ES-I3 (cell line): Measurements from ENCODE around the gene ASAP2.

Experiments used
- H3K36me3 ChIP-seq: 2 replicates; pipeline ENCODE4 v1.6.1; 2013; ENCODE audit warnings: mild to moderate bottlenecking, low read length, control low read depth, moderate library complexity; ENCODE audit not compliant: insufficient read depth
- H3K4me1 ChIP-seq: 2 replicates; pipeline ENCODE4 v1.6.1; 2013; ENCODE audit warnings: mild to moderate bottlenecking, control low read depth, low read length; ENCODE audit not compliant: insufficient read depth
- H3K9ac ChIP-seq: 2 replicates; pipeline ENCODE4 v1.6.1; 2013; ENCODE audit warnings: low read depth, mild to moderate bottlenecking, low read length, moderate library complexity
- H3K9me3 ChIP-seq: 2 replicates; pipeline ENCODE4 v1.6.1; 2013; ENCODE audit warnings: mild to moderate bottlenecking, low read length, moderate library complexity; ENCODE audit not compliant: control insufficient read depth, insufficient read depth

Gene ASAP2

GRCh38 chr2:9298583-9298982 is 92.0 kb downstream of the ASAP2 start:
- Histone ChIP-seq H3K4me1 (peaks cover 3% of the 10 kb centered on the region; the same call in 1 of the 2 replicates), H3K9ac (no peak overlapping the region), H3K36me3 (no peaks in the 10 kb centered on the region)

GRCh38 chr2:9299161-9300100 is 92.8 kb downstream of the ASAP2 start:
- Histone ChIP-seq H3K9me3 (no peaks in the 10 kb centered on the region), H3K4me1 (peaks cover 3% of the 10 kb centered on the region; the same call in 1 of the 2 replicates), H3K9ac (no peak overlapping the region), H3K36me3 (no peaks in the 10 kb centered on the region)

More at GRCh38 chr2:9298583-9298982, 92.0 kb downstream of the ASAP2 start:
- no peaks in the 10 kb centered on the region for H3K9me3 ChIP-seq

- no peaks in the 10 kb centered on the region for H3K36me3 ChIP-seq
- H3K9me3 ChIP-seq, result no peaks in the 10 kb centered on the region
Measured at GRCh38 chr2:9300214-9300613, 93.6 kb downstream of the ASAP2 start.

GRCh38 chr2:9300829-9301453 is 94.3 kb downstream of the ASAP2 start:
- Histone ChIP-seq H3K36me3 (no peaks in the 10 kb centered on the region), H3K9ac (no peak overlapping the region), H3K9me3 (no peaks in the 10 kb centered on the region), H3K4me1 (peaks cover 3% of the 10 kb centered on the region; the same call in 1 of the 2 replicates)

More at GRCh38 chr2:9300214-9300613, 93.6 kb downstream of the ASAP2 start:
- H3K9ac ChIP-seq, result no peak overlapping the region
- H3K4me1 ChIP-seq, result peaks cover 3% of the 10 kb centered on the region; the same call in 1 of the 2 replicates

- Histone ChIP-seq H3K9ac (no peak overlapping the region), H3K9me3 (no peaks in the 10 kb centered on the region)
Measured at GRCh38 chr2:9302755-9303154, 96.1 kb downstream of the ASAP2 start.

GRCh38 chr2:9303528-9304225 is 97.1 kb downstream of the ASAP2 start:
- Histone ChIP-seq H3K36me3 (no peaks in the 10 kb centered on the region), H3K9ac (no peak overlapping the region), H3K9me3 (no peaks in the 10 kb centered on the region), H3K4me1 (peaks cover 8% of the 10 kb centered on the region; the same call in 1 of the 2 replicates)

More at GRCh38 chr2:9302755-9303154, 96.1 kb downstream of the ASAP2 start:
- H3K4me1 ChIP-seq, result peaks cover 9% of the 10 kb centered on the region; the same call in 1 of the 2 replicates
- no peaks in the 10 kb centered on the region for H3K36me3 ChIP-seq

- Histone ChIP-seq H3K4me1 (peaks cover 16% of the 10 kb centered on the region), H3K9me3 (no peaks in the 10 kb centered on the region), H3K36me3 (no peaks in the 10 kb centered on the region), H3K9ac (no peak overlapping the region)
Measured at GRCh38 chr2:9306911-9307310, 100.3 kb downstream of the ASAP2 start.

- Histone ChIP-seq H3K36me3 (no peaks in the 10 kb centered on the region), H3K9ac (no peak overlapping the region), H3K4me1 (peaks cover 16% of the 10 kb centered on the region), H3K9me3 (no peaks in the 10 kb centered on the region)
Measured at GRCh38 chr2:9307535-9307934, 100.9 kb downstream of the ASAP2 start.

- Histone ChIP-seq H3K36me3 (no peaks in the 10 kb centered on the region), H3K4me1 (peaks cover 16% of the 10 kb centered on the region), H3K9ac (no peak overlapping the region), H3K9me3 (no peaks in the 10 kb centered on the region)
Measured at GRCh38 chr2:9308186-9308955, 101.8 kb downstream of the ASAP2 start.

GRCh38 chr2:9309147-9309546 is 102.5 kb downstream of the ASAP2 start:
- Histone ChIP-seq H3K9ac (no peak overlapping the region), H3K4me1 (peaks cover 16% of the 10 kb centered on the region), H3K9me3 (no peaks in the 10 kb centered on the region), H3K36me3 (no peaks in the 10 kb centered on the region)

- H3K36me3 ChIP-seq, result no peaks in the 10 kb centered on the region
- no peaks in the 10 kb centered on the region for H3K9me3 ChIP-seq
- H3K4me1 ChIP-seq, result peaks cover 21% of the 10 kb centered on the region
- no peak overlapping the region for H3K9ac ChIP-seq
Measured at GRCh38 chr2:9310377-9310776, 103.8 kb downstream of the ASAP2 start.

GRCh38 chr2:9310798-9311197 is 104.2 kb downstream of the ASAP2 start:
- peaks cover 22% of the 10 kb centered on the region for H3K4me1 ChIP-seq
- H3K9me3 ChIP-seq, result no peaks in the 10 kb centered on the region
- H3K36me3 ChIP-seq, result no peaks in the 10 kb centered on the region
- no peak overlapping the region for H3K9ac ChIP-seq

GRCh38 chr2:9311488-9311887 is 104.9 kb downstream of the ASAP2 start:
- H3K36me3 ChIP-seq, result no peaks in the 10 kb centered on the region
- H3K9ac ChIP-seq, result no peak overlapping the region
- H3K9me3 ChIP-seq, result no peaks in the 10 kb centered on the region
- peaks cover 20% of the 10 kb centered on the region for H3K4me1 ChIP-seq

- H3K9me3 ChIP-seq, result no peaks in the 10 kb centered on the region
- H3K9ac ChIP-seq, result no peak overlapping the region
- H3K36me3 ChIP-seq, result no peaks in the 10 kb centered on the region
- peaks cover 16% of the 10 kb centered on the region for H3K4me1 ChIP-seq
Measured at GRCh38 chr2:9312591-9312990, 106.0 kb downstream of the ASAP2 start.
